ENCODE data around the gene LRMDA. TPM values are rescaled to one million over a fixed set of nuclear protein-coding genes. Genes with fewer than 3 reads are reported as not detected.

The LRMDA gene
- total RNA-seq, 1 experiment from 2014 or later, result not detected

DNA sequence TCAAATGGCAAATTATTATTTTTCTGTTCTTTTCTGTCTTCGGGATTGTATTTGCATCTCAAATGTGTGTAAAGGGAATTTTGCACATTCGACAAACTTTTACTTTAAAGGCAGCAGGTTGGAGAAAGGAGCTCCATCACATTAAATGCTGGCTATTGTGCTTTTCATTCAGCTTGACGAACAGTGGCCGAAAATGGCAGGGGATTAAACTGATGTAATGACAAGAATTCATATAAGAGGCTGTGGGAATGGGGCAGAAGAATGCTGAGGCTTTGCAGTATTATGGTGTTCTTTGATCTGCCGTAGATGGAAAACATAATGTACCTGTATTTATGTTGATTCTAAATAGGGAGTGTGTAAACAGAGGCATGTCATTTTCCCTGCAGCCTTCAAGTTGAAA is 376.0 kb downstream of the LRMDA start:
- DNase-seq, result no peak
- no peaks in the 10 kb centered on the region for H3K27me3 ChIP-seq (ENCODE audit: control insufficient read depth, insufficient read depth, low read length)
- no peaks in the 10 kb centered on the region for H3K36me3 ChIP-seq (replicated peaks; ENCODE audit: control insufficient read depth, insufficient read depth, low read length)
- no peak overlapping the region for H3K4me3 ChIP-seq (ENCODE audit: insufficient read depth, low read depth, low read length)

DNA sequence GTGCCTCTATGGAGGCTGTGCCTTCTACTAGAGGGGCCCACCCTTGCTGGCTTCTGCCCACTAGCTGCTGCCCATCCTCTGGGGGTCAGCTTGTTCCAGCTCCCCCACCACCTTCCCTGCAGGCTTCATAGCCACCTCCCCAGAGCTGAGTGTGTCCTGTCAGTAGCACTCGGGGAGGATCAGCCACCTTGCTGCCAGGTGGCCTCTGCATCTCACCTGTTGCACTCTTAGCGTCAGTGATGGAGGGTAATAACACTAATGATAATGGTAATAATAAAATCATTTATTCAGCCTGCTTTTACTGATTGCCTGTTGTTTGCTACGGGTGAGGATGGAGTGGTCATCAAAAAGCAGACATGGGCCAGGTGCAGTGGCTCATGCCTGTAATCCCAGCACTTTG is 377.6 kb downstream of the LRMDA start:
- H3K27me3 ChIP-seq (ENCODE audit: control insufficient read depth, insufficient read depth, low read length), result no peaks in the 10 kb centered on the region
- no peaks in the 10 kb centered on the region for H3K36me3 ChIP-seq (replicated peaks; ENCODE audit: control insufficient read depth, insufficient read depth, low read length)
- H3K4me3 ChIP-seq (ENCODE audit: insufficient read depth, low read depth, low read length), result no peak overlapping the region
- DNase-seq, result no peak

DNA sequence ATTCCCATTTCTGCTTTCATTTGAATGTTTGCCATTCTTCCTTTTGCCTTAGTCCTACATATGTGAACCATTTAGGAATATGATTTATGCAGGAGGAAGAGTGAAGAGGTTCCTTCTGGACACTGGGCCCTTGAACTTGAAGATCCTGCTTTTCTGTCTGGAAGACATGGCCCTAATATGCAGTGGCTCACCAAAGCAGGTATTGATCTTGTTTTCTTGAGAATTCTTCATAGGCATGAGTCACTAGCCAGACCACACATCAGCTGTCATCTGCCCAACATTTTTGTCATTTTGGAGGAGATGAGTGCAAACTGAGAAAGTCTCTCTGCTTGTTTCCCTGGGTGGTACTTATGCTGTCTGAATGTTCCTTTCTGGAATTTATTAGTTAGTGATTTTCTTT is 382.6 kb downstream of the LRMDA start:
- H3K4me3 ChIP-seq (ENCODE audit: insufficient read depth, low read depth, low read length), result no peak overlapping the region
- no peaks in the 10 kb centered on the region for H3K36me3 ChIP-seq (replicated peaks; ENCODE audit: control insufficient read depth, insufficient read depth, low read length)
- no peak for DNase-seq
- H3K27me3 ChIP-seq (ENCODE audit: control insufficient read depth, insufficient read depth, low read length), result no peaks in the 10 kb centered on the region

DNA sequence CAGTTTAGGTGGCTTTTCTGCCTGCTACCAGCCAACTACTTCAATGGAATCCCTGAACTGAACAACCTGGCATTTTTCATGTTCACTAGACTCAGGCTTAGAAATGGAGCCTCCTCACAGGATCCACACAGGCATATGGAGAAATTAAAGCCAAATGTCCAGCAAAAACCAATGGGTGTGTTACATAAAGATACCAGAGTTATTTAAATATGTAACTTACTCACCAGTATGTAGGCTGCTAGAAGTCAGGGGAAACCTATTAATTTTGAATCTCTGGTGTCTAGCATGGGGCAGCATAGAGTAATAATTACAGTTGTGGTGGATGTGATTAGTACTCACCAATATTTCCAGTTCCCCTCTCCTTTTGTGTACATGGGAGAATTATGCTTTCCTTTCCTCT is 383.6 kb downstream of the LRMDA start:
- Histone ChIP-seq H3K4me3 (ENCODE audit: insufficient read depth, low read depth, low read length) (no peak overlapping the region), H3K27me3 (ENCODE audit: control insufficient read depth, insufficient read depth, low read length) (no peaks in the 10 kb centered on the region), H3K36me3 (replicated peaks; ENCODE audit: control insufficient read depth, insufficient read depth, low read length) (no peaks in the 10 kb centered on the region)
- DNase-seq, result no peak

DNA sequence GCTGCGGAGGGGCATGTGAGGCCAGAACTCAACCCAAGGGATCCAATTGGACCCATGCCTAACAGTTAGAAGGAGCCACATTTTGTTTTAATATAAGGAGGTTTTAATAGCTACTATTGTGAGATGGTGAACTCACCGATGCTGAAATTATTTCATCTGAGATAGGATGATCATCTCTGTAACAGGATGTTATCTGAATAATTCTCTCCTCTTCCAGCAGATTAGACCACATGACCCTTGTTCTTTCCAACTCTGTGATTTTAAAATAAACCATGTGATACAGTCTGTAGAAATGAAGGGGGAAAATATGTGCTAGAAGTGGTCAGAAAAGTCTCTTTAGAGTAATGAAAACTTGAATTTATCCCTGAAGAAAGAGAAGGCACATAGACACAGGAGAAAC is 385.8 kb downstream of the LRMDA start:
- H3K27me3 ChIP-seq (ENCODE audit: control insufficient read depth, insufficient read depth, low read length), result no peaks in the 10 kb centered on the region
- H3K36me3 ChIP-seq (replicated peaks; ENCODE audit: control insufficient read depth, insufficient read depth, low read length), result no peaks in the 10 kb centered on the region
- DNase-seq, result no peak
- no peak overlapping the region for H3K4me3 ChIP-seq (ENCODE audit: insufficient read depth, low read depth, low read length)

DNA sequence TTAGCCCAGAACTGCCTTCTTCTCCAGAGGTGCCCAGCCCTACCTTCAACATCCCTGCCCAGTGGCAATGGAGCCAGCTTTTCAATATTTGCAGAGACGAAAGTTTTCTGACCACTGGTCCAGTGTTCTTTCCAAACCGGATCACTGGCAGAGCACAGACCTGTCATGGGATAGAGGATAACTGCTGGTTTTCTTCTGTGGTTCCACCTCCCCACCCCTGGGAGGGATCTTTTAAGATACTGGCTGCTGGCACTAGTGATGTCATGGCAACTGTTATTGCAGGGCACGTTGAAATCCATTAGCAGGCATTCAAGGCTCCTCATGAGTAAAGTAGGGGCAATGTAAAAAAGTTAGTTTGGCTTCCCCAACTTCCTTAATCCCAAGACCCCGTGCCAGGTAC is 387.1 kb downstream of the LRMDA start:
- no peaks in the 10 kb centered on the region for H3K36me3 ChIP-seq (replicated peaks; ENCODE audit: control insufficient read depth, insufficient read depth, low read length)
- DNase-seq, result no peak
- no peaks in the 10 kb centered on the region for H3K27me3 ChIP-seq (ENCODE audit: control insufficient read depth, insufficient read depth, low read length)
- no peak overlapping the region for H3K4me3 ChIP-seq (ENCODE audit: insufficient read depth, low read depth, low read length)

DNA sequence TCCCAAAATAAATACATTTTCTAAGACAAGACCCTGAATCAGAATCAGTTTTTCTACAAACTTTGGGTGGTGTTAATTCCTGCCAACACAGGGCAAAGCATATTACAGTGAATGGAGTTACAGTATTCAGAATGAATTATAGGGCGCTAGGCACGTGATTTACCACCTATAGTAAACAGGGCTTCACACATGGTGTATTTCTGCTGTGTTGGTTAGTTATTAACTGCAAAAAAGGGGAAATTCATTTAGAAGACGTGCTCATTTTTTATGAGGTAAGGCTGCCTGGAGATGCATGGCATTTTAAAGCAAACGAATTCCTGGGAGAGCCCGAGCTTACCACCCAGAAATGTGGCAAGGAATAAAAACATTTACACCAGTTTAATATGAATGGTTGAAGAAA is 393.8 kb downstream of the LRMDA start:
- Histone ChIP-seq H3K4me3 (ENCODE audit: insufficient read depth, low read depth, low read length) (no peak overlapping the region), H3K36me3 (replicated peaks; ENCODE audit: control insufficient read depth, insufficient read depth, low read length) (no peaks in the 10 kb centered on the region), H3K27me3 (ENCODE audit: control insufficient read depth, insufficient read depth, low read length) (no peaks in the 10 kb centered on the region)
- DNase-seq, result no peak

DNA sequence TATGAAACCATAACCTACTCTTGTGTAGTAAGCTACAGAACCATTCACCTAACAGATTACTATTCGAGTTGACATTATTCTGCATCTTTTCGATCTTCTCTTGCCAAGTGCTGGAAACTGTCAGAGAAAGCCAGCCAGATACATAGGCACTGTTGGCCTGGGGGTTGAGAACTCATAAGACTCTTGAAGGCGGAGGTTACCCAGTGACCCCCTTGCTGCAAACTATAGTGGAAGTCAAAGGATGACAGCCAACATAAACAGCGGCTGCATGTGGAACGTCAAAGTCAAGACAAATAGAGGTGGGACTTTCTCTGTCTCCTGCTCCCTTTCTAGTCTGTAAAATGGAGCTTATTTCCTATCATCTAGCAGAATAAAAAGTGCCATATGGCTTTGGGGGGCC is 394.2 kb downstream of the LRMDA start:
- Histone ChIP-seq H3K36me3 (replicated peaks; ENCODE audit: control insufficient read depth, insufficient read depth, low read length) (no peaks in the 10 kb centered on the region), H3K4me3 (ENCODE audit: insufficient read depth, low read depth, low read length) (no peak overlapping the region), H3K27me3 (ENCODE audit: control insufficient read depth, insufficient read depth, low read length) (no peaks in the 10 kb centered on the region)
- DNase-seq, result no peak

DNA sequence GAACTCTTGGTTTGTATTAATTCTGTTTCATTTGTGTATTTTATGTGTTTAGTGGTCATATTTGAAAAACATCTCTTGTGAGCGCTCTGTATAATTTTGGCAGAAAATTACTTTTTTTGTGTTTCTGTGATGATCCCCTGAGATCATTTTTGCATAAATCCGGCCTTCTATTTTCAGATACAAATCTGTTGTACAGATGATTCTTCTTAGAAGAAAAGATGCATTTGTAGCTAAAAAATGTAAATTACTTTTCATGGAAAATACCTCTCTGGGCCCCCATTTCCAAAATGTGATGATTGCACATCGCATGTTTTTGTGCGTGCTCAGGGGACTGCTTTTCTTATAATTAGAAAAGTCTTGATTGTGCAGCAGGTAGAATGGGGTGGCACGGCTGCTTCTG is 395.4 kb downstream of the LRMDA start:
- no peaks in the 10 kb centered on the region for H3K36me3 ChIP-seq (replicated peaks; ENCODE audit: control insufficient read depth, insufficient read depth, low read length)
- no peak for DNase-seq
- no peaks in the 10 kb centered on the region for H3K27me3 ChIP-seq (ENCODE audit: control insufficient read depth, insufficient read depth, low read length)
- H3K4me3 ChIP-seq (ENCODE audit: insufficient read depth, low read depth, low read length), result no peak overlapping the region

DNA sequence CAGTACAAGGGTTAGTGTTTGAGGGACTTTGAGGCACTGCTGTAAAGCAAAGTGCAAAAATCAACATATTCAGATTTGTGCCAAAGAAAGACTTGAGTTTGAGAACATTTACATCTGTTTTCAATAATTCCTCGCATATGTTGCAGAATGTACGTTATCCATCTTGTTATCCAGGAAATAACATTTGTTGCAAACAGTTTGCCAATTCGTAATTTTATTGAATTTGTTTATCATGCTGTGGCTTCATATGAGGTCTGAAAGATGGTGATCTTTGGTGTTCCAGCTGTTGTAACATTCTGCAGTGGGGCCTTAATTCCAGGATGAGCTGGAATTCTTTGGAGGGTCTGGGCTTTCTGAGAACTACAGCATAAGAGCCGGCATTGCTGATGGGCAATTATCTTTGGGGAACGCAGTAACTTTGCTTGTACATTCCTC is 396.2 kb downstream of the LRMDA start:
- H3K36me3 ChIP-seq (replicated peaks; ENCODE audit: control insufficient read depth, insufficient read depth, low read length), result no peaks in the 10 kb centered on the region
- H3K27me3 ChIP-seq (ENCODE audit: control insufficient read depth, insufficient read depth, low read length), result no peaks in the 10 kb centered on the region
- H3K4me3 ChIP-seq (ENCODE audit: insufficient read depth, low read depth, low read length), result no peak overlapping the region
- DNase-seq, result no peak

DNA sequence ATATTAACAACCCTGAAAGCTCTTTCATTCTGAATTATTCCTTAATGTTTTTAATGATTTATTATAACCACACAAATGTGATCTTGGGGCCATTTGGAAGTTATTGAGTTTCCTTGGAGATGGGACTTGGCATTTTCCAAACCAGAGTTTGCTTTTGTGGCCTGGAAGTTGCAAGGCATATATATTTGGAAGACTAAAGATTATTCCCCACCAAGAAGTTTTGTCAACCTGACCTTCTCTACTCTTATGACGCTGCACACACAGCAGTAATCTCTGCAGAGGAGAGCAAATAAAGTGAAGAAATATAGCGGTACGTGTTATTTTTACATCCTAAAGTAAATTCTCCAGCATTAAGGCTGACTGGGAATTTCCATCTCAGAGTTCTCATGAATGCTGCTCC is 397.0 kb downstream of the LRMDA start:
- Histone ChIP-seq H3K36me3 (replicated peaks; ENCODE audit: control insufficient read depth, insufficient read depth, low read length) (no peaks in the 10 kb centered on the region), H3K4me3 (ENCODE audit: insufficient read depth, low read depth, low read length) (no peak overlapping the region), H3K27me3 (ENCODE audit: control insufficient read depth, insufficient read depth, low read length) (no peaks in the 10 kb centered on the region)
- no peak for DNase-seq

DNA sequence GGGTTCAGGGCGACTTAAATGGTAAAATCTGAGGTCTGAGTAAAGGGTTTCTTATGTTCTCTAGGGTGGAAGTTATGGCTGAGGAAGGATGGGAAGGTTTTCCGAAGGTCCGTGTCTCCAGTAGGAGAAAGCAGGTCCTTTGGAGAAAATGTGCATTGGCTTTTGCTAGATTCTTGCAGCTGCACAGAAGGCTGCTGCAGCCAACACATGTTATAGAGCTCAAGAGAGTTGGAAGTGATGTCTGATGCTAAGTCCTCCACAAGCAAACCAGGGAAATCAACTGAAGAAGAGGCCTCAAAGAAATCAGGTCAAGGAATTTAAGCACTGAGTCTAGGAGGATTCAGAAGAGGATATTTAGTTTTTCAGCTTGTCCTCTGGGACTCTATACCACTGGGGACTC is 404.6 kb downstream of the LRMDA start:
- no peak for DNase-seq
- Histone ChIP-seq H3K4me3 (ENCODE audit: insufficient read depth, low read depth, low read length) (no peak overlapping the region), H3K27me3 (ENCODE audit: control insufficient read depth, insufficient read depth, low read length) (no peaks in the 10 kb centered on the region), H3K36me3 (replicated peaks; ENCODE audit: control insufficient read depth, insufficient read depth, low read length) (no peaks in the 10 kb centered on the region)

DNA sequence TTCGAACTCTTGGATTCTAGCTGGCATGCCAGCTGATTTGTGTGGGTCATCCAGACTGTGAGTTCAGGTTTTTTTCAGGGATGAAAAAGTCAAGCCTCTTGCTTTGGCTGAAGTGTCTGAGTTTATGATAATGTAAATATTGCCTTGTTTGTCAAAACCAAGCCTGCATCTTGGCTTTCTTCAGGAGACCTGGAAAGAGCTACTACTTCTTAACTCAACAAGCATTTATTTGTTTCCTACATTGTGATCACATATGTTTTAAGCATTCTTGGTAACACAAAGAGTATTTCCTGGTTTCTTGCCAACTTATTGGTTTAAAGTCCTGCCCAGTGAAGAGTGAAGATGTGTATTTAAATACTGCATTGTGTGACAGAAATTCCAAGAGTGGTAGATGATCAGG is 407.1 kb downstream of the LRMDA start:
- no peak for DNase-seq
- H3K36me3 ChIP-seq (replicated peaks; ENCODE audit: control insufficient read depth, insufficient read depth, low read length), result no peaks in the 10 kb centered on the region
- H3K4me3 ChIP-seq (ENCODE audit: insufficient read depth, low read depth, low read length), result no peak overlapping the region

DNA sequence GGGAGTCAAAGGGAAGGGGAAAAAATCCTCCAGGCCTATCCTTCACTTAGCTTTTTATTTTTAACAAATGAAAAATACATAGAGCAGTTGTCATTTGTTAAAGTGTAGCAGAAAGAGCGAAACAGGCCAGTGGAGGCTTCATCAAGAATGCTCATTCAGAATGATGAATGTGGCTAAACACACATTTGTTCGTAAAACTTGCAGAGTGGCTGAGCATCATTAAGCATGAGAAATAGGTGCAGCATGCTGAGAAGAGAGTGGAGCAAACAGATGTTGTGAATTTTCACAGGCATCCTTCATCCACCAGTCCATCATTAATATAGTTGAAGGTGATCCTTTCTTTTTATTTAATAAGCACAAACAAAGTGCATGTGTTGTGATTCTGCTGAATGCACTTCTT is 407.6 kb downstream of the LRMDA start:
- no peaks in the 10 kb centered on the region for H3K36me3 ChIP-seq (replicated peaks; ENCODE audit: control insufficient read depth, insufficient read depth, low read length)
- no peaks in the 10 kb centered on the region for H3K27me3 ChIP-seq (ENCODE audit: control insufficient read depth, insufficient read depth, low read length)
- DNase-seq, result no peak
- H3K4me3 ChIP-seq (ENCODE audit: insufficient read depth, low read depth, low read length), result no peak overlapping the region

More for the DNA sequence above, 407.1 kb downstream of the LRMDA start:
- H3K27me3 ChIP-seq (ENCODE audit: control insufficient read depth, insufficient read depth, low read length), result no peaks in the 10 kb centered on the region

DNA sequence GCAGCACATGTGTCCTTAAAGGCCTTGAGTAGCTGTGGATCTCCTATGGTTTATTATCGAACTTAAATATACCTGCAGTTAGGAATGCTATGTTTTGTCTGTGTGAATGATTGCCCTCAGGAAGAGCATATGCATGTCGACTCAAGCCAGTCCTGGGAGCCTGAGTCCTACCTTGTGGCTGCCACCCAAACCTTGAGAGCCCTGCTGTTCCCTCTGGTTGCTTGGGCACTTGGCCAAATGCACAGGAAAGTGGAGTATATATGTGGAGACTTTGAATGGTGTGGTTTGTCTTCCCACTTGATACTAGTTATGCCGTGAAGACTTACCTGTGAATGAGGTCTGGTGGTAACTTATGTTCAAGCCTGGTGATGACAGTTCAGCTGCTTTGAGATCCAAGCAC is 409.8 kb downstream of the LRMDA start:
- DNase-seq, result no peak
- no peaks in the 10 kb centered on the region for H3K36me3 ChIP-seq (replicated peaks; ENCODE audit: control insufficient read depth, insufficient read depth, low read length)
- H3K4me3 ChIP-seq (ENCODE audit: insufficient read depth, low read depth, low read length), result no peak overlapping the region
- no peaks in the 10 kb centered on the region for H3K27me3 ChIP-seq (ENCODE audit: control insufficient read depth, insufficient read depth, low read length)

DNA sequence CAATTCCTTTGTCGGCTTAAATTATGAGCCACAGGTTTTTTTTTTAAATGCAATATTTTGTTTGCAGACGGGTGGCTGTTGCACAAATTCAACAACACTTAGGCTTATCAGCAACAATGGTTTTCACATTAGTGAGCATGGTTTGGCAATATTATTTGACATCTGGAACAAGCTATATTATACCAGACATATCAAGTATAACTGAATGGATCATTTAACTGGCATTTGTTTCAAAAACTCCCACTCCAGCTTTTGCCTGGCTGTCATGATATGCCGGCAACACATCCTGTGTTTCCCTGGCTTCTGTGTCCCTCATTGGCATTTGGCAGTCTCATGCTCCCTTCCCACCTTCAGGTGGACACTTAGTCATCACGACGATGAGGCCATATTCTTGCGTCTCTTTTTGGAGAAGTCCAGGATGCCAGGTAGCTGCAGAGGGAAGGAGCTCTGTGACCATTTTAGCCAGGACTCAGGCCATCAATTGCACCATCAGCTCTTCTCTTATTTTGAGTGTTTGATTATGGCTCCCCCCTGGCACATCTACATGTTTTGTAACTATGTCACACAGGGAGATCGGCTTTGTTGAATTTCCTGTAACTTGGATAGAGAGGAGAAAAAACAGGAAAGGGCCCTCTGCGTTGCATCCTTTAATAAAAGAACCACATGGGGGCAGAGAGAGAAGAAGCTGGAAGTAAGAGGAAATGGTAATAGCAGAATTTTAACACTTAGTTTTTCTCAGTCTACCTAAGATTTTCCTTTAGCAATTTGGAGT is 413.9 kb downstream of the LRMDA start:
- H3K4me3 ChIP-seq (ENCODE audit: insufficient read depth, low read depth, low read length), result no peak overlapping the region
- peak; percentile 14 for DNase-seq
- H3K36me3 ChIP-seq (replicated peaks; ENCODE audit: control insufficient read depth, insufficient read depth, low read length), result no peaks in the 10 kb centered on the region
- H3K27me3 ChIP-seq (ENCODE audit: control insufficient read depth, insufficient read depth, low read length), result no peaks in the 10 kb centered on the region

Measured in H7 (cell line).